ENCODE results near the gene MRPL41.
A peak's percentile ranks its signal among the peaks of the same experiment; 100 is the strongest.
"Not testable (repeated sequence)": the region's sequence is repeated elsewhere in the genome, so short reads cannot be mapped to it uniquely, and the experiment has no call there.

Gene MRPL41

DNA sequence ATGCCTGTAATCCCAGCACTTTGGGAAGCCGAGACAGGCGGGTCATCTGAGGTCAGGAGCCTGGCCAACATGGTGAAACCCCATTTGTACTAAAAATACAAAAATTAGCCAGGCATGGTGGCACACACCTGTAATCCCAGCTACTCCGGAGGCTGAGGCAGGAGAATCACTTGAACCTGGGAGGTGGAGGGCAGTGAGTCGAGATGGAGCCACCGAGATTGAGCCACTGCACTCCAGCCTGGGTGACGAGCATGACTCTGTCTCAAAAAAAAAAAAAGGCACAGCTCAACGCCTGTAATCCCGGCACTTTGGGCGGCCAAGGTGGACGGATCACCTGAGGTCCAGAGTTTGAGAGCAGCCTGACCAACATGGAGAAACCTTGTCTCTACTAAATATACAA lies 2.0 kb downstream of the MRPL41 start:
- DNase-seq, result not testable (repeated sequence)

DNA sequence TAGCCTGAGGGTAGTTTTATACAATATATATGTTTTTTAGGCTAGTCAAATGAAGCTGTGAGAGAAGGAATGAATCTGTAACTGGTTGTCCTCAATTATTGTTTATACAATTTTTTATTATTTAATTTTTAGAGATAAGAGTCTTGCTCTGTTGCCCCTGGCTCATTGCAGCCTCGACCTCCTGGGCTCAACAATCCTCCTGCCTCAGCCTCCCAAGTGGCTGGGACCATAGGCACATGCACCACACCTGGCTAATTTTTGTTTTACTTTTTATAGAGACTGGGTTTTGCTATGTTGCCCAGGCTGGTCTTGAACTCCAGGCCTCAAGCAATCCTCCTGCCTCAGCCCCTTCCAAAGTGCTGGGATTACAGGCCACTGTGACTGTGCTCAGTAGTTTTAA lies 2.7 kb downstream of the MRPL41 start:
- DNase-seq, result no peak

GRCh38 chr9:137555179-137555578 lies 3.5 kb downstream of the MRPL41 start:
- no peak for DNase-seq

GRCh38 chr9:137556069-137556838 lies 4.6 kb downstream of the MRPL41 start:
- no peak for DNase-seq

- DNase-seq, result no peak
Measured at GRCh38 chr9:137558127-137558526, 6.4 kb downstream of the MRPL41 start.

GRCh38 chr9:137564134-137564533 lies 12.5 kb downstream of the MRPL41 start:
- DNase-seq, result no peak

DNA sequence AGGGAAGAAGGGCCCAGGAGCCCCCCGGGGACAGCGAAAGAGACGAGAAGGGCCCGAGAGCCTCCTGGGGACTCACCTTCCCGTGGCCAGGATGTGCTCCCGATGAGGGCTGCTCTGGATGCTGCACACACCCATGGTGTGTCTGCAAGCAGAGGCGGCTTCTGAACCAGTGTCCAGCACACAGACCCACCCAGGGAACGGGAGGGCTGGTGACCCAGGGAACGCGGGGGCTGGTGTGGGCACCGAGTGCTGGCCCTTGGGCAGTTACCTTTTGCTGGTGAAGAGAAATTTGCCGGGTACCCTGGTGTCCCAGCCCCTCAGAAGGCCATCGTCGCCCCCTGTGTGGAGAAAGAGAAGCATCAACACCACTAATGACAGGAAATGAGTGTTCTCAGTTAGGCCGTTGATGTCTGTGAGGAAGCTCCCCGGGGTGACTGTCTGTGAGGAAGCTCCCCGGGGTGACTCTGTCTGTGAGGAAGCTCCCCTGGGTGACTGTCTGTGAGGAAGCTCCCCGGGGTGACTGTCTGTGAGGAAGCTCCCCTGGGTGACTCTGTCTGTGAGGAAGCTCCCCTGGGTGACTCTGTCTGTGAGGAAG lies 13.2 kb downstream of the MRPL41 start:
- DNase-seq, result no peak

DNA sequence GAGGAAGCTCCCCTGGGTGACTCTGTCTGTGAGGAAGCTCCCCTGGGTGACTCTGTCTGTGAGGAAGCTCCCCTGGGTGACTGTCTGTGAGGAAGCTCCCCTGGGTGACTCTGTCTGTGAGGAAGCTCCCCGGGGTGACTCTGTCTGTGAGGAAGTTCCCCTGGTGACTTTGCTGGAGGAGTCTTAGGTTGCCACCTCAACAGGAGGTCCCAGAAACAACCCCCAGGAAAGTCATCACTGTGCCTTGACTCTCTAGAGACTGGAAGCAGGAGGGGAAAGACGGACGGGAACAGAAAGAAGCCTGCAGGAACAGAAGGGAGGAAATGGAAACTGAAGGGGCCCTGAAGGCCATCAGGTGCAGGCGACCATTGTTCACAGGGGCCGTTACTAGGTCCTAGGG lies 16.8 kb downstream of the MRPL41 start:
- not testable (repeated sequence) for DNase-seq

DNA sequence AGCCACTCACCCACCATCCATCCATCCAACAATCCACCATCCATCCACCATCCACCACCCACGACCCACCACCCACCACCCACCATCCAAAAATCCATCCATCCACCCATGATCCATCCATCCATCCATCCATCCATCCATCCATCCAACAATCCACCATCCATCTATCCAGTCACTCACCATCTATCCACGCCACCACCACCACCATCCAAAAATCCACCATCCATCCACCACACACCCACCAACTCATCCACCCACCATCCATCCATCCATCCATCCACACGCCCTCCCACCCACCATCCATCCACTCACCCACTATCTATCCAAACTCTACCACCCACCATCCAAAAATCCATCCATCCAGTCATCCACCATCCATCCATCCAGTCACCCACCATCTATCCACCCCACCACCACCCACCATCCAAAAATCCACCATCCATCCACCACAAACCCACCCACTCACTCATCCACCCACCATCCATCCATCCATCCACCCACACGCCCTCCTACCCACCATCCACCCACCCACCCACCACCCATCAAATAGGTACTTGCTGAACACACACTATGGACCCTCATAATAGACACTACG lies 18.0 kb downstream of the MRPL41 start:
- DNase-seq, result no peak

- no peak for DNase-seq
Measured at GRCh38 chr9:137570566-137570965, 18.9 kb downstream of the MRPL41 start.

- DNase-seq, result no peak
Measured at GRCh38 chr9:137574192-137574591, 22.5 kb downstream of the MRPL41 start.

- no peak for DNase-seq
Measured at GRCh38 chr9:137575364-137575715, 23.7 kb downstream of the MRPL41 start.

- DNase-seq, result no peak
Measured at GRCh38 chr9:137575716-137576411, 24.2 kb downstream of the MRPL41 start.

GRCh38 chr9:137578518-137579258 lies 27.0 kb downstream of the MRPL41 start, which contains the start of gene DPH7:
TSS of gene DPH7 (minus strand) at chr9:137578925. CDS start at chr9:137578777, 148 bp downstream.
- peak; percentile 87 to 98 (median 94) for DNase-seq

GRCh38 chr9:137579259-137579604 lies 27.6 kb downstream of the MRPL41 start:
- no peak for DNase-seq

- DNase-seq, result no peak
Measured at GRCh38 chr9:137580209-137580953, 28.7 kb downstream of the MRPL41 start.

DNA sequence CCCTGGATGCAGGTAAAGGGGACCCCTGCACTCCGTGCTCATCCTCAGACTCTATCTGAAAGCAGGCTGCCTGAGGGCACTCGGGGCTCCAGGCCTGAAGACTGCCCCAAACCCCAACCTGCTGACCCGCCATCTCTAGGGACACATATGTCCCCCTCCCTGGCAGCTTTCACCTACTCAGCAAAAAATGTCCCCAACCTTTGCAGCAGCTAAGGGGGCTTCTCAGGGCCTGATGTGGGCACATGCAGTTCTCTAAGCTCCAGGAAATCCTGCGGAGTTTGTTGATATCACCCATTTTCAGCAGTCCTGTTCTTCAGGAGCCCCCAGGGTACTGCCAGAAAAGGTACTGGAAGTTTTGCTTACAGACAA lies 29.3 kb downstream of the MRPL41 start:
- no peak for DNase-seq

DNA sequence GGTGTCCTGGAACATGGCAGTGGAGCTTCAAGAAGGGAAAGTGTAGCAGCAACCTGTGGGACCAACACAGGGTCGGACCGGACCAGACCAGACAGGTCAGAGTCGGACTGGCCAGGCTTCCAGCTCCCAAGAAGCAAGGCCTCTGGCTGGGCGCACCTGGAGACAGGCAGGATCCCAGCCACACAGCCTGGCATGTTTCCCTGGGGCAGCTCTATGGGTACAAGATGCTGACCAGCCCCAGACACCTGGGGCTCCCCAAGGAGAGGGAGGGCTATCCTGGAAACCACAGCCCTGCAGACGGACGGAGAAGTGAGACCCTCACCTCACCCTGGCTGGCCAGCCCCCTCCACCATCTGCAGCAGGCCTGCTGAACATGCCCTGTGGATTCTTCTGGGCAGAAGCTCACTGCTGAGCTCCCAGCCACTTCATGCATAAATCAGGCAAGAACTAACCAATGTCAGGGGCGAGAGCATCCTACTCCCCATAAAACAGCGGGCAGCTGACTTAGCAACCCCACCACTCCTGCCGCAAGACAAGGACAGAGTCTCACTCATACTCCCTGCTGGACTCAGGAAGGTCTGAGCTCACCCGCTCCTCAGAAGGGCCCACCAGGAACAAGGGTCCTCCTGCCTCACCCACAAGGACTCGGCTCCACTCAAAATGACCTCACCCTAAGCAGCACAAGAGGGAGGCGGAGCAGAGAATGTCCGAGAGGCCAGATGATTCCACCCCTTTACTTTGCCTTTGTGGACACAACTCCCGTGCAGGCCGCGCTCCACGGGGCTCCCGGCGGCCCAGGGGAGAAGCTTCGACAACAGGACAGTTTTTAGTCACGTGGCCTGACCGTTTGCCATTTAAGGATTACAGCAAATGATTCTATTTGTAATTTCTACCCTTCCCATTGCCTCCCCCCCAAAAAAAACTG lies 29.9 kb downstream of the MRPL41 start:
- no peak for DNase-seq

DNA sequence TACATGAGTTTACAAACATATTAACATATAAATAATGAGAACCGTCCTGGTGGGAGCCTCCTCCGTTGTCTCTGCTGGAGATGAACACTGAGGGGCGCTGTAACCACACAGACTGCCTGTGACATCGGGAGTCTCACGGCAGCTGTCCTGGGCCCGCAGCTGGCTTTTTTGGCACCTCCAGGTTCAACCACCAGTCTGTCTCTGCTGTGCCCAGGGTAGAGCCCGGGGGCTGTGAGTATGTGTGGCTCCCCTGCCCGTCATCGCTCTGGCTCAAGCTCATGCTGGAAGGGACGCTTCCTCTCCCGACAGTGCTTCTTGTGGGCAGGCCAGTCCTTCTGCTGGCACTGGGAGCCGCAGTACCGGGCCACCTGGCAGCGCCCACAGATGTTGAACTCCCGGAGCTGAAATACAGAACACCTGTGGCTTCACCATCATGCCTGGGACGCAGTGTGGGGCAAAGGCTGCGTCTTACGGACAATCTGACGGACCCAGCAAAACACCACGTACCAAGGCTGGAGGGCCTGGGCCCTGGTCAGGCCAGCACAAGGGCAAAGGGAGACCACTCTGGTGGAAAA lies 30.7 kb downstream of the MRPL41 start:
- no peak for DNase-seq

GRCh38 chr9:137583347-137583746 lies 31.7 kb downstream of the MRPL41 start:
- no peak for DNase-seq

GRCh38 chr9:137583957-137584356 lies 32.3 kb downstream of the MRPL41 start:
- no peak for DNase-seq
